Left forelimb (tissue), 1 donor: ENCODE measurements around the gene SFTPD.
"Not testable (repeated sequence)": the region's sequence is repeated elsewhere in the genome, so short reads cannot be mapped to it uniquely, and the experiment has no call there.

Experiments
- DNase-seq: peaks from one replicate; pipeline ENCODE4 v3.0.0-alpha.2; 2018; ENCODE audit warnings: low spot score

The SFTPD gene

GRCh38 chr10:79925614-79926013 is 23.3 kb downstream of the SFTPD start:
- no peak for DNase-seq

DNA sequence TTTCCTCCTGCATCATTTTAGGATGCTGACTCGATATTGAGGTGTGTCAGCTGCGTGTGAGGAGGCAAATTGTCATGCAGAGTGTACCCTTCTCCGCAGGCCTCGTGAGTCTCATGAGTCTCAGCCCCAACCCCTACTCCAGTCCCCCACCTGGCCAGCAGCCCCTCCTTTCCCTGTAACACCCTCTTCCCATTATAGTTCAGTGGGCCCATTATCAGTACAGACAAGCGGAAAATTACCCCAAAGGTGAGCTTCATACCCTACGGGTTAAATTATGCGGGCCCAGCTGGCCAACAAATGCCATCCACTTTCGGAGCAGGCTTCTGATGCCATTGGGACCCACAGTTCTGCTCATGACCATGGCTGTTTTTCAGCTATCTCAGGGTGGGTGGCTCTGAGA is 25.2 kb downstream of the SFTPD start:
- DNase-seq: no peak

GRCh38 chr10:79923145-79923544 is 25.8 kb downstream of the SFTPD start:
- DNase-seq: peak; percentile 54

GRCh38 chr10:79922011-79922412 is 26.9 kb downstream of the SFTPD start:
- DNase-seq: not testable (repeated sequence)

GRCh38 chr10:79915838-79916237 is 33.1 kb downstream of the SFTPD start:
- DNase-seq: not testable (repeated sequence)

DNA sequence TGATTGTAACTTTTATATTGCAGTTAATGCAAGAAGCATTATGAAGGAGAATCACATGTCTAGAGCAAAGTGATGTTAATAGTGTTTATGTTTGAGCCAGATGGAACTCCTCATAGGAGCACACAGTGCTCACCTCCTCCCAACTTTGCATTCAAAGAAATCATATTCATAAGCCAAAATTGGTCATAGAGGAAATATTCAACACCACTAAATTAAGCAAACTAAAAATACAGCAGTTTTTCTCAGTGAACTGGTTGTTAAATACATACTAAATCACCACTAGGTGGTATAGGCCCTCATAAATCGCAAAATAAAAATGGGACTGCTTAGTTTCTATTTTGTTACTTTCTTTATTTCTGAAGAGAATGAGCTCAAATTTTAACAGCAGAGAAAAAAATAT is 34.4 kb downstream of the SFTPD start:
- not testable (repeated sequence) for DNase-seq

- no peak for DNase-seq
Observed at GRCh38 chr10:79910836-79911235, 38.1 kb downstream of the SFTPD start.

DNA sequence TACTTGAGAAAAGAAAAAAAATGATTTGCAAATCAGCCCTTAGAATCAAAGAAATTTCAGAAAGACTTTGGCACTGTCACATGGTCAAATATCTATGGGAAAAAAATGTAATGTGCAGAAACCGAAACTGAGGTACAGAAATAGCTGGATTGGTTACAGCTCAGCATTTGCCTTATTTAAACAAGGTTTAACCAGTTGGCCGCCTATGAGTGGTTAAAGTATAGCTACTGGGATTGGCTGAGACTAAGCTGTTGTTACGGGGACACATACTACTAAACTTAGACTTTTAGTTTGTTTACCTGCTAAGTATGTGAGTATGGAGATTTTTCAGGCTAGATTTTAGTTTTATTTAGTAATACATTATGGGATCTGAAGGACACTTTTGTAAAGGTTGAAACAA is 38.6 kb downstream of the SFTPD start:
- DNase-seq: no peak

DNA sequence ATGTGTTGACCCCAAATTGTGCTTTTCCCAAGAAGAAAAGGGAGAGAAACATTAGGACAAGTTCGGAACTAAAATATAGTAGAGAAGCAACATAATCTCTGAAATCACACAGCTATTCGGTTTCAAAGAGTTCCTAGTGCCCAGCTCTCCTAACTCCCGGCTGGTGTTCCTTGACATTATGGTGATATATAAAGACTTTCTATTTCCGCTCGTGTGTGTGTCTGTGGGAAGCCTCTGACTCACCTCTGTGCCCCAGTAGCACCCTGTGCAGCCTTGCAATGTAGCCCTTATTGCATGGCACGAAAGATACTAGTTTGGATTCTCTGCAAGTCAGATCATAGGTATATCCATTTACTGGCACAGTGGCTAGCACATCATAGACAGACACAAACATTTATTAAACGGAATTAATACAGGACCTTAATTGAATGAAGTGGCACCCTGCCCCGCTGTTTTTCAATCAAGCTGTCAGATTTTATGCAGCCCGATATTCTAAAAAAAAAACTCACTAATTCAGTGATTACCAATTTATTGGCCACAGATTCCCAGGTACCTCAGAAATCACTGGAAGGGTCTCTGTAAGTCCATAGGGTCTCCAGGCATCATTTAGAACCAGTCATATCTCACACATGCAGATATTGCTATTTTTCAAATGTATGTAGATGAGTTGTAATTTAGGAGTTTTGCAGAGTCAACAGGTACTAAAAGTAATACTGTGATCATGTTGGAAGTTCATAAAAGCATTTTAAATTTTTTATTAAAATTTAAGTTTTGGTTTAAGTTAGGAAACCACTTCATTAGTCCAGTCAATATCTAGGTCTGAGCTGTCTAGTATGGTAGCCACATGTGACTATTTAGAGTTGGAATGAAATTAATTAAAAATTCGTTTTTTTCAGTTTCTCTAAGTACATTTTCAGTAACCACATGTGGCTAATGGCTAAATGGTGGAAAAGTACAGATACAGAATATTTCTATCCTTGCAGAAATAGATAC is 43.3 kb downstream of the SFTPD start:
- DNase-seq: no peak

GRCh38 chr10:79904671-79905321 is 44.1 kb downstream of the SFTPD start:
- peak; percentile 81 for DNase-seq

DNA sequence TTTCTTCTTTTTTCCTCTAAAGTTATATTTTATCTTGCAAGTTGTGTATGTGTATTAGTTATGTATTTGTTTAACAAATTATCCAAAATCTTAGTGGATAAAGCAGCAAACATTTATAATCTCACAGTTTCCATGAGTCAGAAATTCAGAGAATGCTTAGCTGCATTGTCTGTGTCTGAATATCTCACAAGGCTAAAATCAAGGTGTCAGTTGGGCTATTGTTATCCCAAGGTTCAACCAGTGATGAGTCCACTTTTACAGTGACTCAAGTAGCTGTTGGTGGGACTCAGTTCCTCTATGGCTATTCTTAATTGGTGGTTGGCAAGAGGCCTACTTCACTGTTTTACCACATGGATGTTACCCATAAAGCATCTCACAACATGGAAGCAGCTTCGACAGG is 47.3 kb downstream of the SFTPD start:
- not testable (repeated sequence) for DNase-seq

- no peak for DNase-seq
Observed at GRCh38 chr10:79898597-79899325, 50.1 kb downstream of the SFTPD start.

GRCh38 chr10:79892896-79893295 is 56.0 kb downstream of the SFTPD start:
- not testable (repeated sequence) for DNase-seq

DNA sequence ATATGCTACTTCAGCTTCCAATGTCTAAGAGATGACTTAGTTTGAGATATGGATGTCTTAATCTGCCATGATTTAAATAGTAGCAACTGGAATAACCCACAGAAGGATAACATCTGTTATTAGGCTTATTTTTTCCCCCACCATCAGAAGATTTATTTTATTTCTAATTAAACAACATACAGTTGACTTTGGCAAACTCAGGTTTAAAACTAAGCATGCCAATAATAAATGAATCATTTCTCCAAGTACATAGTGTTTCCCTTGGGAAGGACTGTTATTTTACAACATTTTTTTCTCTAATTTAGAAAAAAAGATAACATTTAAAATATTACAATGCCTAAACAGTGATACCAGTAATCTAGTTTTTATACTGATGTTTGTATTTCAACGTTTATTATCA is 58.4 kb downstream of the SFTPD start:
- DNase-seq: no peak

- DNase-seq: not testable (repeated sequence)
Observed at GRCh38 chr10:79888984-79889383, 59.9 kb downstream of the SFTPD start.
